SK-N-SH (cell line): ENCODE measurements around the gene WHRN. TPM values are rescaled to one million over a fixed set of nuclear protein-coding genes. Genes with fewer than 3 reads are reported as not detected.

Experiments used
- CTCF ChIA-PET: fragments of 300-600, 350-600 bp; formaldehyde crosslinking; extraction: SDS; loops from one replicate; lab custom pipeline; 2021; lab: Yijun Ruan, JAX
- POLR2A ChIA-PET: fragments of 350-600 bp; sonication (Branson Sonifier 250); formaldehyde crosslinking; extraction: SDS; loops from one replicate; lab custom pipeline; 2020; ENCODE audit warnings: antibody characterized with exemption, inconsistent platforms; lab: Yijun Ruan, JAX
- DNase-seq: peaks from one replicate; pipeline ENCODE4 v3.0.0; 2012
- H2AFZ ChIP-seq: fragments of 200-600 bp; sonication (generic); 2 replicates; pipeline ENCODE4 v1.8.1; 2016; ENCODE audit warnings: antibody characterized with exemption, mild to moderate bottlenecking, low read depth
- H3F3A ChIP-seq: fragments of 200-600 bp; sonication (generic); replicated peaks from 2 replicates; pipeline ENCODE3; 2016; ENCODE audit warnings: antibody characterized with exemption, mild to moderate bottlenecking; ENCODE audit not compliant: insufficient read depth
- H3K27ac ChIP-seq, 2 experiments: fragments of 200-500 bp in 1 of 2; fragments of 200-600 bp in 1 of 2; sonication (Bioruptor generic) in 1 of 2; sonication (generic), shearing (Covaris generic) in 1 of 2; 2 replicates each; pipeline versions ENCODE4 v1.5.1 to v1.6.1; 2014 to 2016; ENCODE audit warnings: low read depth in 2 of 2, inconsistent platforms in 1 of 2, low read length in 1 of 2, mild to moderate bottlenecking in 1 of 2, mixed read lengths in 1 of 2
- H3K27me3 ChIP-seq: fragments of 200-600 bp; sonication (generic), shearing (Covaris generic); 2 replicates; pipeline ENCODE4 v1.6.1; 2016; ENCODE audit warnings: mixed run types; ENCODE audit not compliant: insufficient read depth
- H3K36me3 ChIP-seq, 2 experiments: fragments of 200-500 bp in 1 of 2; fragments of 200-600 bp in 1 of 2; sonication (Bioruptor generic) in 1 of 2; sonication (generic) in 1 of 2; replicated peaks in 1 of 2; 2 replicates each; pipeline versions ENCODE3 to v1.5.1; 2014 to 2016; ENCODE audit warnings: low read length in 1 of 2, mild to moderate bottlenecking in 1 of 2; ENCODE audit not compliant: insufficient read depth in 2 of 2, control insufficient read depth in 1 of 2
- H3K4me1 ChIP-seq, 2 experiments: fragments of 200-500 bp in 1 of 2; fragments of 200-600 bp in 1 of 2; sonication (Bioruptor generic) in 1 of 2; sonication (generic), shearing (Covaris generic) in 1 of 2; 2 replicates each; pipeline versions ENCODE4 v1.5.1 to v1.6.1; 2014 to 2016; ENCODE audit warnings: low read depth in 1 of 2, low read length in 1 of 2, mixed run types in 1 of 2; ENCODE audit not compliant: insufficient read depth in 2 of 2, control insufficient read depth in 1 of 2
- H3K4me2 ChIP-seq: fragments of 200-600 bp; sonication (generic), shearing (Covaris generic); 2 replicates; pipeline ENCODE4 v1.6.1; 2017; ENCODE audit warnings: mixed run types
- H3K4me3 ChIP-seq, 2 experiments: fragments of 200-500 bp in 1 of 2; fragments of 200-600 bp in 1 of 2; sonication (Bioruptor generic) in 1 of 2; sonication (generic), shearing (Covaris generic) in 1 of 2; 2 replicates each; pipeline versions ENCODE4 v1.5.1 to v1.8.1; 2014 to 2016; ENCODE audit warnings: low read depth in 2 of 2, inconsistent platforms in 1 of 2, low read length in 1 of 2, mild to moderate bottlenecking in 1 of 2, mixed read lengths in 1 of 2, moderate library complexity in 1 of 2
- H3K79me2 ChIP-seq: fragments of 200-600 bp; sonication (generic); 2 replicates; pipeline ENCODE4 v1.8.1; 2017; ENCODE audit warnings: mild to moderate bottlenecking; ENCODE audit not compliant: insufficient read depth
- H3K9ac ChIP-seq: fragments of 200-600 bp; sonication (generic); 2 replicates; pipeline ENCODE4 v1.6.1; 2017; ENCODE audit warnings: mixed run types
- H3K9me2 ChIP-seq: fragments of 200-600 bp; sonication (generic); 2 replicates; pipeline ENCODE4 v1.6.1; 2017; ENCODE audit warnings: mixed run types
- H3K9me3 ChIP-seq: fragments of 200-600 bp; sonication (generic); 2 replicates; pipeline ENCODE4 v1.6.1; 2017; ENCODE audit warnings: mixed run types, mild to moderate bottlenecking, moderate library complexity
- H4K20me1 ChIP-seq: fragments of 200-600 bp; sonication (generic); 2 replicates; pipeline ENCODE4 v1.6.1; 2017; ENCODE audit warnings: mild to moderate bottlenecking, mixed run types; ENCODE audit not compliant: insufficient read depth
- EZH2phosphoT487 ChIP-seq: fragments of 200-600 bp; sonication (generic); IDR thresholded peaks from 2 replicates; pipeline ENCODE4 v1.6.1; 2017; ENCODE audit warnings: low read depth, mixed run types, mild to moderate bottlenecking, antibody characterized with exemption, moderate library complexity, borderline replicate concordance
- FOXJ3 ChIP-seq: sonication (generic); formaldehyde crosslinking; IDR thresholded peaks from 2 replicates; pipeline ENCODE4 v1.5.1; 2020; ENCODE audit warnings: mild to moderate bottlenecking, missing genetic modification reagents
- GABPA ChIP-seq: IDR thresholded peaks from 2 replicates; pipeline ENCODE4 v1.4.0; 2012; ENCODE audit warnings: low read depth, mild to moderate bottlenecking
- GATA2 ChIP-seq: sonication (generic); formaldehyde crosslinking; IDR thresholded peaks from 2 replicates; pipeline ENCODE4 v1.5.0; 2020; ENCODE audit warnings: mild to moderate bottlenecking, missing genetic modification reagents
- MXI1 ChIP-seq: IDR thresholded peaks from 2 replicates; pipeline ENCODE4 v1.6.1; 2012; ENCODE audit warnings: mild to moderate bottlenecking, low read depth, low read length, improper control_type of control experiment
- POLR2AphosphoS5 ChIP-seq: IDR thresholded peaks from 2 replicates; pipeline ENCODE4 v1.6.1; 2012; ENCODE audit warnings: low read depth, low read length
- RAD21 ChIP-seq: IDR thresholded peaks from 2 replicates; pipeline ENCODE4 v1.6.1; 2012; ENCODE audit warnings: mild to moderate bottlenecking, low read length
- RCOR1 ChIP-seq: fragments of 150-350 bp; IDR thresholded peaks from 2 replicates; pipeline ENCODE4 v1.6.1; 2017; ENCODE audit warnings: antibody characterized with exemption, low read length
- TEAD4 ChIP-seq: IDR thresholded peaks from 2 replicates; pipeline ENCODE4 v1.4.0; 2012; ENCODE audit warnings: mild to moderate bottlenecking, borderline replicate concordance; ENCODE audit not compliant: insufficient read depth
- YY1 ChIP-seq: IDR thresholded peaks from 2 replicates; pipeline ENCODE4 v1.4.0; 2012; ENCODE audit warnings: low read depth, mild to moderate bottlenecking
- WGBS: methylation state at CpG from one replicate; pipeline ENCODE4 v1.1.6; 2017; ENCODE audit warnings: low lambda C conversion rate; 5-methylcytosine and 5-hydroxymethylcytosine counted together
- polyA plus RNA-seq, 3 experiments: library from polyadenylated mRNA; depleted of rRNA; stranded (reverse); fragments of >200 nt; gene quantifications; 2 replicates each; pipeline ENCODE4 v1.2.3, GENCODE V29; 2012
- TF ChIP-seq, protein P1 (sequence below): IDR thresholded peaks from 2 replicates; pipeline ENCODE4 v1.4.0; 2012; ENCODE audit warnings: low read depth, borderline replicate concordance
- TF ChIP-seq, protein P2 (sequence below): IDR thresholded peaks from 2 replicates; pipeline ENCODE4 v1.6.1; 2012; ENCODE audit warnings: mild to moderate bottlenecking, low read depth, low read length, moderate library complexity
- TF ChIP-seq, protein P3 (sequence below): fragments of 150-350 bp; IDR thresholded peaks from 2 replicates; pipeline ENCODE4 v1.6.1; 2016; ENCODE audit warnings: mild to moderate bottlenecking, low read depth, low read length
- TF ChIP-seq, protein P4 (sequence below): fragments of 200-600 bp; sonication (generic); IDR thresholded peaks from 2 replicates; pipeline ENCODE4 v1.6.1; 2017; ENCODE audit warnings: antibody characterized with exemption, mild to moderate bottlenecking, moderate library complexity

WHRN gene
- polyA plus RNA-seq, 1 of the 3 experiments (the other 2 are of a cell fraction) = 4.6 TPM

DNA sequence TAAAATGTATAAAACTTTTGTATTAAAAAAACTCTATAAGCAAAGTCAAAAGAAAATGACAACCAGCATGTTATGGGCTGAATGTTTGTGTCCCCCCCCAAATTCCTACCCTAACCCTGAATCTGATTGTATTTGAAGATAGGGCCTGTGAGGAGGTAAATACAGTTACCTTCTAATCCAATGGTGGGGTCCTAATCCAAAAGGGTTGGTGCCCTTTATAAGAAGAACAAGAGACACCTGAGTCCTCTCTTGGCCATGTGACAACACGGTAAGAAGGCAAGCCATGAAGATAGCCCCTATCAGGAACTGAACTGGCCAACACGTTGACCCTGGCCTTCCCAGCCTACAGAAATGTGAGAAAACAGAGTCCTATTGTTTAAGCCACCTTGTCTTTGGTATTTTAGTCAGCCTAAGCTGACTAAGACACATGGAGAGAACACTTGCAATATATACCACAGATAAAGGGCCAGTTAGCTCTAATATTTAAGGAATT, 67.8 kb downstream of the WHRN start:
- Histone ChIP-seq H3K79me2 (no peaks in the 10 kb centered on the region), H3K9me2 (no peaks in the 10 kb centered on the region), H3K9ac (no peak overlapping the region), H3K4me3 (no peak overlapping the region), H3F3A (no peaks in the 10 kb centered on the region), H2AFZ (no peak overlapping the region), H3K27me3 (no peaks in the 10 kb centered on the region), H3K9me3 (no peaks in the 10 kb centered on the region), H3K27ac (no peak overlapping the region), H3K4me2 (no peak overlapping the region), H4K20me1 (no peaks in the 10 kb centered on the region), H3K4me1 (no peaks in the 10 kb centered on the region), H3K36me3 (no peaks in the 10 kb centered on the region)
- ChIA-PET POLR2A (no interaction called here), CTCF (interaction anchor here (0.9 to 6.2 kb wide), 3 partner anchors 31 to 216 kb away, joined by 3 to 72 read pairs (median 4); no protein-coding TSS in a partner anchor)
- 55% methylated on average over 2 of the region's 2 CpGs for WGBS
- TF ChIP-seq, protein P1, sequence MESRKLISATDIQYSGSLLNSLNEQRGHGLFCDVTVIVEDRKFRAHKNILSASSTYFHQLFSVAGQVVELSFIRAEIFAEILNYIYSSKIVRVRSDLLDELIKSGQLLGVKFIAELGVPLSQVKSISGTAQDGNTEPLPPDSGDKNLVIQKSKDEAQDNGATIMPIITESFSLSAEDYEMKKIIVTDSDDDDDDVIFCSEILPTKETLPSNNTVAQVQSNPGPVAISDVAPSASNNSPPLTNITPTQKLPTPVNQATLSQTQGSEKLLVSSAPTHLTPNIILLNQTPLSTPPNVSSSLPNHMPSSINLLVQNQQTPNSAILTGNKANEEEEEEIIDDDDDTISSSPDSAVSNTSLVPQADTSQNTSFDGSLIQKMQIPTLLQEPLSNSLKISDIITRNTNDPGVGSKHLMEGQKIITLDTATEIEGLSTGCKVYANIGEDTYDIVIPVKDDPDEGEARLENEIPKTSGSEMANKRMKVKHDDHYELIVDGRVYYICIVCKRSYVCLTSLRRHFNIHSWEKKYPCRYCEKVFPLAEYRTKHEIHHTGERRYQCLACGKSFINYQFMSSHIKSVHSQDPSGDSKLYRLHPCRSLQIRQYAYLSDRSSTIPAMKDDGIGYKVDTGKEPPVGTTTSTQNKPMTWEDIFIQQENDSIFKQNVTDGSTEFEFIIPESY = no peak
- TF ChIP-seq GATA2 (CRISPR knock-in tag) = no peak
- TF ChIP-seq RCOR1 = no peak
- TF ChIP-seq MXI1 = no peak
- no peak for TF ChIP-seq RAD21
- TF ChIP-seq, protein P2, sequence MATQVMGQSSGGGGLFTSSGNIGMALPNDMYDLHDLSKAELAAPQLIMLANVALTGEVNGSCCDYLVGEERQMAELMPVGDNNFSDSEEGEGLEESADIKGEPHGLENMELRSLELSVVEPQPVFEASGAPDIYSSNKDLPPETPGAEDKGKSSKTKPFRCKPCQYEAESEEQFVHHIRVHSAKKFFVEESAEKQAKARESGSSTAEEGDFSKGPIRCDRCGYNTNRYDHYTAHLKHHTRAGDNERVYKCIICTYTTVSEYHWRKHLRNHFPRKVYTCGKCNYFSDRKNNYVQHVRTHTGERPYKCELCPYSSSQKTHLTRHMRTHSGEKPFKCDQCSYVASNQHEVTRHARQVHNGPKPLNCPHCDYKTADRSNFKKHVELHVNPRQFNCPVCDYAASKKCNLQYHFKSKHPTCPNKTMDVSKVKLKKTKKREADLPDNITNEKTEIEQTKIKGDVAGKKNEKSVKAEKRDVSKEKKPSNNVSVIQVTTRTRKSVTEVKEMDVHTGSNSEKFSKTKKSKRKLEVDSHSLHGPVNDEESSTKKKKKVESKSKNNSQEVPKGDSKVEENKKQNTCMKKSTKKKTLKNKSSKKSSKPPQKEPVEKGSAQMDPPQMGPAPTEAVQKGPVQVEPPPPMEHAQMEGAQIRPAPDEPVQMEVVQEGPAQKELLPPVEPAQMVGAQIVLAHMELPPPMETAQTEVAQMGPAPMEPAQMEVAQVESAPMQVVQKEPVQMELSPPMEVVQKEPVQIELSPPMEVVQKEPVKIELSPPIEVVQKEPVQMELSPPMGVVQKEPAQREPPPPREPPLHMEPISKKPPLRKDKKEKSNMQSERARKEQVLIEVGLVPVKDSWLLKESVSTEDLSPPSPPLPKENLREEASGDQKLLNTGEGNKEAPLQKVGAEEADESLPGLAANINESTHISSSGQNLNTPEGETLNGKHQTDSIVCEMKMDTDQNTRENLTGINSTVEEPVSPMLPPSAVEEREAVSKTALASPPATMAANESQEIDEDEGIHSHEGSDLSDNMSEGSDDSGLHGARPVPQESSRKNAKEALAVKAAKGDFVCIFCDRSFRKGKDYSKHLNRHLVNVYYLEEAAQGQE = no peak
- TF ChIP-seq YY1 = no peak
- TF ChIP-seq TEAD4 = no peak
- no peak for TF ChIP-seq EZH2phosphoT487
- TF ChIP-seq, protein P3, sequence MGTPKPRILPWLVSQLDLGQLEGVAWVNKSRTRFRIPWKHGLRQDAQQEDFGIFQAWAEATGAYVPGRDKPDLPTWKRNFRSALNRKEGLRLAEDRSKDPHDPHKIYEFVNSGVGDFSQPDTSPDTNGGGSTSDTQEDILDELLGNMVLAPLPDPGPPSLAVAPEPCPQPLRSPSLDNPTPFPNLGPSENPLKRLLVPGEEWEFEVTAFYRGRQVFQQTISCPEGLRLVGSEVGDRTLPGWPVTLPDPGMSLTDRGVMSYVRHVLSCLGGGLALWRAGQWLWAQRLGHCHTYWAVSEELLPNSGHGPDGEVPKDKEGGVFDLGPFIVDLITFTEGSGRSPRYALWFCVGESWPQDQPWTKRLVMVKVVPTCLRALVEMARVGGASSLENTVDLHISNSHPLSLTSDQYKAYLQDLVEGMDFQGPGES = no peak
- TF ChIP-seq GABPA = no peak
- TF ChIP-seq, protein P4, sequence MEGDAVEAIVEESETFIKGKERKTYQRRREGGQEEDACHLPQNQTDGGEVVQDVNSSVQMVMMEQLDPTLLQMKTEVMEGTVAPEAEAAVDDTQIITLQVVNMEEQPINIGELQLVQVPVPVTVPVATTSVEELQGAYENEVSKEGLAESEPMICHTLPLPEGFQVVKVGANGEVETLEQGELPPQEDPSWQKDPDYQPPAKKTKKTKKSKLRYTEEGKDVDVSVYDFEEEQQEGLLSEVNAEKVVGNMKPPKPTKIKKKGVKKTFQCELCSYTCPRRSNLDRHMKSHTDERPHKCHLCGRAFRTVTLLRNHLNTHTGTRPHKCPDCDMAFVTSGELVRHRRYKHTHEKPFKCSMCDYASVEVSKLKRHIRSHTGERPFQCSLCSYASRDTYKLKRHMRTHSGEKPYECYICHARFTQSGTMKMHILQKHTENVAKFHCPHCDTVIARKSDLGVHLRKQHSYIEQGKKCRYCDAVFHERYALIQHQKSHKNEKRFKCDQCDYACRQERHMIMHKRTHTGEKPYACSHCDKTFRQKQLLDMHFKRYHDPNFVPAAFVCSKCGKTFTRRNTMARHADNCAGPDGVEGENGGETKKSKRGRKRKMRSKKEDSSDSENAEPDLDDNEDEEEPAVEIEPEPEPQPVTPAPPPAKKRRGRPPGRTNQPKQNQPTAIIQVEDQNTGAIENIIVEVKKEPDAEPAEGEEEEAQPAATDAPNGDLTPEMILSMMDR = no peak
- TF ChIP-seq FOXJ3 = no peak
- TF ChIP-seq POLR2AphosphoS5 = no peak
- no peak for DNase-seq
